Left ventricle myocardium superior (tissue), 1 donor: ENCODE data around the gene RDH8. TPM values are rescaled to one million over a fixed set of nuclear protein-coding genes. Genes with fewer than 3 reads are reported as not detected.

Source experiments
- ATAC-seq: fragments of 200-7000 bp; cut with Tn5 transposase; one replicate; pipeline ENCODE4 v1.9.1; 2020; ENCODE audit warnings: mild to moderate bottlenecking, moderate library complexity
- DNase-seq: peaks from one replicate; pipeline ENCODE4 v3.0.0-alpha.2; 2020
- intact Hi-C: fragments of 100-400 bp; cut with micrococcal nuclease; formaldehyde crosslinking; loops from one replicate; pipeline ENCODE4 v1.11.0; 2022
- total RNA-seq: library from RNA; stranded (reverse); fragmentation: NEBNext Ultra II Directional; extraction: Animal tissue kit (Norgen Biotek cat#: 25700); gene quantifications from one replicate; pipeline ENCODE4 v1.2.1, GENCODE V29; 2021
- donor health status: DM: no; HTN: yes; CAD: no; lungs with severe emphysema.

The RDH8 gene
- total RNA-seq, 1 donor from 2014 or later = not detected

DNA sequence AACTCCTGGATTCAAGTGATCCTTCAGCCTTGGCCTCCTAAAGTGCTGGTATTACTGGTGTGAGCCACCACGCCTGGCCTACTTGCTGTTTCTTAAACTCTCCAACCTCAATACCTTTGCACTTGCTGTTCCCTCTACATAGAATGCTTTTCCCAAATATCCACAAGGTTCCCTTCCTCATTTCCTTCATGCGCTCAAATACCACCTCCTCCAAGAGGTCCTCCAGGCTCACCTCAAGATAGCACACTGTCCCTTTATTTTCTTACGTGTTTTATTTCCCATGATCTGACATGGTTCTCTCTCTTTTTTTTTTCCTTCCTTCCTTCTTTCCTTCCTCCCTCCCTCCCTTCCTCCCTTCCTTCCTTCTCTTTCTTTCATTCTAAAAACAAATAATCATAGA lies 13.5 kb downstream of the RDH8 start:
- DNase-seq = no peak
- intact Hi-C loops = loop anchor here (5.0 kb wide), 1 partner anchor 94 kb away; no protein-coding TSS in a partner anchor

DNA sequence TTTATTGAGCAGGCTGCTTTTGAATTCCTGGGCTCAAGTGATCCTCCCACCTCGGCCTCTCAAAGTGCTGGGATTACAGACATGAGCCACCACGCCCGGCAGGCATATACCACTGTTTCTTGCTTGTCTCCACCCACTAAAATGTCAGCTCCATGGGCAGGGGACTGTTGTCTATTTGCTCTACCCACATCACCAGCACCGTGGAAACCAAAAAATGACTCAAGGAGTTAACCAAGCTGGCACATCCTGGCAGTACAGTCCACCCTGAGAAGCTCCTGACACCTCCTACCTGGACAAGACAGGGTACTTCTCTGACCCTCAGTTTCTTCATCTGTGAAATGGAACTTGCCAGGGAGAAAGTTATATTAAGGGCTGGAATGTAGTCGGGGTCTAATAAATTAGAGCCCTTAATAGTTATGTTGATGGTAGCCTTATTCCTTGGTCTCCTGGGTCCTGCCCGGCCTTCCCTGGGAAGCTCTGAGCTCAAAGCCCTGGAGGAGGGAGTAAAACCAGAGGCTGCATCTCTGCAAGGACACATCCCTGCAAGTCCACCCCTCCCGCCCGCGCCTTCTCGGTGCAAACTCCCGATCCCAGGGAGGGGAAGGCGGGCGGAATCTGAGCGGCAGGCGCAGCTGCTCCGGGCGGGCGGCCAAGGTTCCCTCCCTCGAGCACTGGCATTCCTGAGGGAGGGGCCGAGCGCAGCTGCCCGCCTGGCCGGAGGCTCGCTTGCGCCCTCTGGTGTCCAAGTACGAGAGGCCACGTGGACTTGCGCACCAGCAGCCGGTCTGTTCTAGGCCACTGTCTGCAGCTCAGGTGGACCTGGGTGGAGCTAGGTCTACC lies 14.1 kb downstream of the RDH8 start:
- peak; percentile 100 for ATAC-seq
- intact Hi-C loops = loop anchor here (5.0 kb wide), 1 partner anchor 95 kb away; no protein-coding TSS in a partner anchor
- peak; percentile 99 for DNase-seq

More for the DNA sequence above, 13.5 kb downstream of the RDH8 start:
- no peak for ATAC-seq

DNA sequence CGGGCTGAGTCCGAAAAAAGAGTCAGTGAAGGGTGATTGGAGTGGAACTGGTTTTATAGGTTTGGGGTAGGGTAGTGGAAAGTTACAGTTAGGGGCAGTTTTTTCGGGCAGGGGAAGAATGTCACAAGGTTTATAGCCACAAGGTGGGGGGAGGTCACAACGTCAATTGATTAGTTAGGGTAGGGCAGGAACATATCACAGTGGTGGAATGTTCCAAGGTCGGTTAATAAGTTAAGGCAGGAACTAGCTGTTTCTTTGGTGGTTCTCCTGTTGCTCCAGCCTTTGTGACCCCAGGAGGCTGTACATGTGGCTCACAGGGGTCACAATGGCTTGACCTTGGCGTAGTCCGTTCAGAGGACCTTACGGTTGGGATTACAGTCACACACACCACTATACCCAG lies 20.3 kb downstream of the RDH8 start:
- ATAC-seq (no peak), DNase-seq (no peak)
- intact Hi-C loops = no loop called here

- intact Hi-C loops = no loop called here
These were observed 23.4 kb downstream of the RDH8 start for GRCh38 chr19:10036601-10037071.

DNA sequence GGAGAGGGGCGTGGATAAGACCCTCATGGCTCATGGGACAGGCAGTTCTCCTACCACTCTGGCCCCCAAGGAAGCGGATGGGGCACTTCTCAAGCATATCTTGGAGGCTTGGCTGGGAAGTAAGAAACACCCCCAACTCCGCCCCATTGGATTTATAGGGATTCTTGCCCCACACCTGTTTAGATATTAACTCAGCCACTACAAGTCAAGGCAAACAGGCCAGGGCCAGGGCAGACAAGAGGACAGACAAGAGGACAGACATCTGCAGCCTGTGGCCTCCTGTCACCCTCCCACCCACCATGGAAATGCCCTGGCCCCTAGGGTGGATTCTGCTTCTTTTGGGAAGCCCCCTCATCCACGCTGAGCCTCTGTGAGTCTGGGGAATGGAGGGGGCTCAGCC lies 24.1 kb downstream of the RDH8 start:
- no peak for DNase-seq
- intact Hi-C loops = no loop called here
- no peak for ATAC-seq

More at GRCh38 chr19:10036601-10037071, 23.4 kb downstream of the RDH8 start:
- DNase-seq = no peak
- no peak for ATAC-seq

GRCh38 chr19:10037809-10038208 lies 24.5 kb downstream of the RDH8 start:
- no peak for ATAC-seq
- intact Hi-C loops = no loop called here
- DNase-seq = no peak

DNA sequence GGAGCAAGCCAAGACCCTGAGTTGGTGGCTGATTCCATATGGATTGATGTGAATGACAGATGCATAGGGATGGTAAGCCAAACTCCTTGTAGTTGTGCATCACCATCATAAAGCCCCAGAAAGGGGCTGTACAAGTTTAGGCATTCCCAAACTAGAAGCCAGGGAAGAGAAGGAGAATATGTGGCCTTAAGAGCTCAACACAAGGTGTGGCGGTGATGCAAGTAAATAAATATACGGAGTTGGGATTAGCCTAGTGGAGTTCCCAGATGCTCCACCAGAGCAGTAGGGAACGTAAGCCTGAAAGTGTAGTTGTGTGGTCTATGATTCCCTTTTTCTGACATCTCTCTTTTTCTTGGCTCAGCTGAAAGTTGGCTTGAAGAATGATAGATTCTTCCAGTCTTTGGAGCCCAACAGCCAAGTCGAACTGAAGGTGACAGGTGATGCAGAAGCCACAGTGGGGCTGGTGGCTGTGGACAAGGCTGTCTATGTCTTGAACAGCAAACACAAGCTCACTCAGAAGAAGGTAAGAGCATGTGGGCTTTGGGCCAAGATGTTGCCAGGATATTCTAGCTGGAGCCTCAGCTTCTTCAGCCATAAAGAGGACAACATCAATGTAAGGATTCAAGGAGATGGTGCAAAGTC lies 30.1 kb downstream of the RDH8 start:
- no peak for DNase-seq
- intact Hi-C loops = no loop called here
- ATAC-seq = no peak

DNA sequence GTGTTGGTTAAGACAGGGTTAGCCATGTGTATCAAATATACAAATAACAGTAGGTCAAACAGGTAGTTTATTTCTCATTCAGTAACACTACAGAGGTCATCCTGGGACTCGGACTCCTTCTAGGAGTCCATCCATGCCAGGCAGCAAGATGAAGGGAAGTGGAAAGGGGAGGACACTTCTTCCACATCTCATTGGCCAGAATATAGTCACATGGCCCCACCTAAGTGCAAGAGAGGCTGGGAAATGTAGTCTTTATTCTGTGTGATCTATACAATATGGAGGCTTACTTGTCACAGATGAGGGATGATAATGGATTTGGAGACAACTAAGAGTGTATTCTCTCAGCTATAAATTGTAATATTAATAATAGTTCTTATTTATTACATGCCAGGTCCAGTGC lies 31.1 kb downstream of the RDH8 start:
- intact Hi-C loops = no loop called here
- ATAC-seq (no peak), DNase-seq (no peak)

GRCh38 chr19:10045371-10045770 lies 32.1 kb downstream of the RDH8 start:
- DNase-seq = no peak
- intact Hi-C loops = no loop called here
- ATAC-seq = no peak

- intact Hi-C loops = no loop called here
- ATAC-seq (no peak), DNase-seq (no peak)
These were observed 36.3 kb downstream of the RDH8 start for GRCh38 chr19:10049626-10050025.

- DNase-seq (no peak), ATAC-seq (no peak)
- intact Hi-C loops = no loop called here
These were observed 39.5 kb downstream of the RDH8 start for GRCh38 chr19:10052602-10053360.

- DNase-seq (no peak), ATAC-seq (no peak)
- intact Hi-C loops = no loop called here
These were observed 48.5 kb downstream of the RDH8 start for GRCh38 chr19:10061717-10062310.

- intact Hi-C loops = no loop called here
- DNase-seq (no peak), ATAC-seq (no peak)
These were observed 54.9 kb downstream of the RDH8 start for GRCh38 chr19:10068205-10068604.

DNA sequence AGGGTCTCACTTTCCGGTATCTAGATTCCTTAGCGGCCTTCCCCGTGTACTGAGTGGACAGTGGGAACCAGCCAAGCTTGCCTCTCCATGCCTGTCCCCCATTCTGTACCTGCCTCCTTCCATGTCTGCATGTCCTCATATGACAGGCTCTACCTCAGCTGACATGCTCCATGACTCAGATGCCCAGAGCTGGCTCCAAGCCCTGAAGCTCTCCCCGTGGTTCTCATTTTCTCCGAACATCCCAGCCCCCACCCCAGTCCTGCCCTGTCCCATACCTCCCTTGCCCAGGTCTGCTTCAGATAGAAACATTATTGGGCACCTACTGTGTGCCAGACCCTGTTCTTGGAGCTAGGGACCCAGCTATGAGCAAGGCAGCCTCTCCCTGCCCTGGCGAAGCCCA lies 55.8 kb downstream of the RDH8 start:
- DNase-seq = no peak
- intact Hi-C loops = no loop called here
- no peak for ATAC-seq

DNA sequence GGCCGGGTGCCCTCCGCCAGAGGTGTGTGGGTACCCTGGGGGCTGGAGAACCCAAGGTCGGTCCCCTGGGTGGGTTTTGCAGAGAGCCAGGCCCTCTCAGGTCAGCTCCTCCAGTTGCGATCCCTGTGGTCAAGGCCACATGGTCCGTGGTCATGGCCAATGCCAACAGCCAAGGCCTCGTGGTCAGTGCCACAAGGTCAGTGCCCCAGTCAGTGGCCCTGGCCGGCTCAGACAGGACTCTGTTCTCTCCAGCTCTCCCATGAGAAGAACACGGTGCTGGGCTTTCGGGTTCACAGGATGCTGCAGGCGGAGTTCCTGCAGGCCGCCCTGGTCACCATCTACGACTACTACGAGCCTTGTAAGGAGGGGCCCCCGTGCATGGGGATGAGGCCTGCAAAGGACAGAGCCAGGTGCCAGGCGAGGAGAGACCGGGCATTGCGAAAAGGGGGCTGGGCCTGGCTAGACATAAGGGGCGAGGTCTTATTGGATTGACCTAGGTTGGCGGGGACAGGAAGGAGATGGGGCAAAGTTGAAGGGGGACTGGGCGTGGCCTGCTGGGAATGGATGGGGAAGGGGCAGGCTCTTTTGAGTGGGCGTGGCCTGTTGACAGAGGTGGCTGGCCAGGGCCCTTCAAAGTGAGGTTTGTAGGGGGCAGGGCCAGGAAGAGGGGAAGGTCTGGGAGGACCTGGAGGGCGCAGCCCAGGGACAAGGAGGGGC lies 57.6 kb downstream of the RDH8 start:
- no peak for DNase-seq
- no peak for ATAC-seq
- intact Hi-C loops = no loop called here
